GM15510 (cell line): ENCODE measurements around the gene RASIP1.

Experiments used
- POLR2A ChIP-seq: IDR thresholded peaks from 3 replicates; pipeline ENCODE4 v1.6.1; 2011; ENCODE audit warnings: borderline replicate concordance; ENCODE audit not compliant: insufficient read length; ENCODE audit errors: extremely low read depth

Gene RASIP1

DNA sequence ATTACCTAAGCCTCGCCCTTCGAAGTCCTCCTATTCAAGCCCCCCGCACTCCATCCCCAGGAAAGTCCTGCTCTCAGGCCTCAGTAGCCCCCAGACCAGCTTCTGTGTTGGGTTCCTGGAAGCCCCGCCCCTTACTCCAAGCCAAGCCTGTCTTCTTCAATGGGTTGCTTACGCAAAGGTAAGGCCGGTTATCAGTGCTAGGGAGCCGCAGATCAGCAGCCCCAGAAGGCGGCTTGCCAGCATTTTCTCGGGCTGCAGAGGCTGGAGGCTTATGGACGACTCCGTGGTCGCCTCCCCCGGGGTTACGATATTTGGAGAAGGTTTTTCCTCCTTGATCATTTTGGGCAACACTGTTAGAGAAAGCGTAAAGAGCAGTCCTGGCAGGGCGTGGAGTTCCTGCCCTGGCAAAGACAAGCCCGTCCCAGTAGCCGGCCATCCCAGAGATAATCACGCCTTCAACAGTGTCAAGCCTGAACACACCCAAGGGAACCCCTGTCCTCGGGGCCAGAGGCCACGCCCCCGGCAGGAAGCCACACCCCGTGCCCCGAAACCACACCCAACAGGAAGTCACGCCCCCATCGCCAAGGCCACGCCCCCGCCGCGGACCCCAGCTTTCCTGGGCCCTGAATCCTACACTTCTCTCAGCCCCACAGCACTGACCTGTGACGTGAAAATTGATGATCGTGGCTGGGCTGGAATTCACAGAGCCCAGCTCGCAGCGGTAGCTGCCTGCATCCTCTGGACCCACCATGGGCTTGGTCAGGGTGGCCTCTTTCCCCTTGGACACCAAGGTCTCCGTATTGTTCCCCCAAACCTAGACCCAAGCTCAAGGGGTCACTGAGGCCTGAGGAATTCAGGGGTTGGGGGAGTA, 954 bp upstream of the RASIP1 start:
- TF ChIP-seq POLR2A, result no peak

DNA sequence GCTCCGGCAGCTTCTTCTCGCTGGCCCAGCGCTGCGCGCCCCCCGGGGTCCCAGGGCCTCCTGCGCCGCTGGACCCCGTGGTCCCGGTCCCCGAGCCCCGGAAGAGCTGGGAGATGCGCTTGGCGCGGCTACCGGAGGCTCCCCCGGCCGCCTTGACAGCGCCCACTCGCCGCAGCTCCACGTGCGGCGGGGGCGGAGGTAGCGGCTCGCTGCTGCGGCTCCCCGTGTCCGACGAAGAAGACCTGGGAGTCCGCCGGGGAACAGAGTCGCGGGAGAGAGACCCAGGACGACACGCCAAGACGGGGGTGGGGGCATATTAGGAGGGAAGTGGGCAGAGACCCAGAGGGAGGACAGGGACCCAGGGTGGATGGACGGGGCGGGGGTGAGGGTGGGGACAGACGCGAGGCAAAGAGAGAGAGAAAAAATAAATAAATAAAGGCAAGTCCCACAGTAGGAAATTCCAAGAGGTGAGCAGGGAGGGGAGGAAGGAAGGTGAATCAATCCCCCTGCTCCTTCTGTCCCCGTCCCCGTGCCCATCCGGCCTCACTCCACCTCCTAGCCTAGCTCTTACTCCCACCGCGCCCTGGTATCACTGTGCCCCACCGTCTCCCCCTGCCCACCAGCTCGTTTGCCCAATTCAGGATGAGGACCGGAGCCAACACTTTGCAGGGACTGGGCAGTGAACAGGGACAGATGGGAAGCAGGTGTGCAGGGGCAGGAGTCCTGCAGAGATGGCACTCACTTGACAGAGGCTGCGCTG, 826 bp downstream of the RASIP1 start:
- TF ChIP-seq POLR2A, result no peak

DNA sequence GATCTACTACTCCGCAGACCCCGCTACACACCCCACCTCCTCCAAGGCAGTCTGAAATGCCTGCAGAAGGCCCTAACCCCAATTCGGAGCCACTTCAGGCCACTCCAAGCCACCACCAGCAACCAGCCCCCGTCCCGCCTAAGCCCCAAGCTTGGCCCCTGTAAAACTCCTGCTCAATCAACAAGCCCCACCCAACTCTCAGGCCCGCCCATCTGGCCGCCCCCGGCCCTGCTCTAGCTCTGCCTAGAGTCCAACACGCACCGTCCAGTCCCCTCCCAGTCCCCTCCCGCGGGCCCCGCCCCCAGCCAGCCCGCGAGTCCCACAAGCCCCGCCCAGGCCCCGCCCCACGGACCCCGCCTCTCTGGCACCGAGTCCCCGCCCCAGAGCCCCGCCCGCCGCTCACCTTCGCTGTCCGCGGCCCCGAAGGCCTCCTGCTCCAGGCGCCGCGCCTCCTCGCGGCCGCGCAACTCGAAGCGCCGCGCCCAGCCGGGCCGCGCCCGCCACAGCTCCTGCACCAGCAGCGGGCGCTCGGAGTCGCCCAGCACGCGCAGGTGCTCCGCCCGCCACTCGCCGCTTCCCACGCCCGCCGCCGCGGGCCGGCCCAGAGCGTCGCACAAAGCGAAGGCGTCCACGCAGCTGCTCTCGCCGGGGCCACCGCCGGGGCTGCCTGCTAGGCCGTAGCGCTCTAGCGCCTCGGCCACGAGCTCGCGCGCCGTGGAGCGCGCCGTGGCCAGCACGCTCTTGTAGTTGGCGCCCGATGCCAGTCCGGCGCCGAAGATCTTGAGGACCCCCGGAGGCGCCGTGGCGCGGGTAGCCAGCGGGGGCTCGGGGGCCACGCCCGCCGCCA, 1.6 kb downstream of the RASIP1 start:
- TF ChIP-seq POLR2A, result peak; percentile 21

DNA sequence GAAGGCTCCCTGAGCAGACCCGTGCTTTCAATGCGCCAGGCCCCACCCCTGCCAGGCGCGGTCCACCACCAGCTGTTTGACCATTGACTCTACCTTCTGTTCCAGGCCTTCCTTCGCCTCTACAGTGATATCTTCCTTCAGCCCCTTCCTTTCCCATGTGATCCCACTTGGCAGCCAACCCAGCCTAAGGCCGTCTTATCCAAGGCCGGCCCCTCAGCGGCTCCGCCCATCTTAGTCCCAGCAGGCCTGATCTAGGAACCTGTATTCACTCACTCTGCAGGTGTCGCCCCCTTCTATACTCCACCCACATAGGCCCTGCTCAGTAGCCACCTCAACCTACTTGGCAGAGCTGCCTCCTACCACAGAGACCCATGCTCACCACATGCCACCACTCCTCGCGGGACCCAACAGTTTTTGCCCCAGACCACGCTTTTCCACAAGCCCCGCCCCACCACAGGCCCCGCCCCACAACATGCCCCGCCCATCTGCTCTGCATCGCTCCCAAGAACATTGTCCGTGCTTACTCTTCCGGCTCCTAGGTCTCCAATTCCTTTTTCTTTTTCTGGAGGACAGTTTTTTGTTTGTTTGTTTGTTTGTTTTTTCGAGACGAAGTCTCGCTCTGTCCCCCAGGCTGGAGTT, 2.9 kb downstream of the RASIP1 start:
- no peak for TF ChIP-seq POLR2A

DNA sequence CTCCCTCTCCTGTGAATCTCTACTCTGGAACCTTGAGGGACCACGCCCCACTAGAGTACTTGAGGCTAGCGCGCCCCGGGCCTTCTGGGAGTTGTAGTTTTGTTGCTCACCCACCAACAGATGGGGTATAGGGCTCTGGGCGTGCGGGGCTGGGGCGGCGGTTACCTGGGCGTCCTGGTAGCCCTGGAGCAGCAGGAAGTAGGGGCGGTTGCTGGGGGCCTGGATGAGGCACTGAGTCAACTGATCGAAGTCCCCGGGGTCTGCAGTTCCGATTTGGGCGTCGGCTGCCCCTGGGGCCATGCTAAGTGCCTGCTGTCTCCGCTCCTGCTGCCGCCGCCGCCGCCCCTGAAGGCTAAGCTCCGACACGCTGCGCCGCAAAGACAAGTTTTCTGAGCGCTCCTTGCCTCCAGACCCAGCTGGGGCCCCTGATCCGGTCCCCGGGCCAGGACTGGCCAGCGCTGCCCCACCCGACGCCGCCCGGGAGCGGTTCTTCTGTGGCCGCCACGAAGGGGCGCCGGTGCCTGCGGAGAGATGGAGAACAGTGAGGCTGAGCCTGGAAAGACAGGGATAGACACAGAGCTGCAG, 5.3 kb downstream of the RASIP1 start:
- TF ChIP-seq POLR2A, result no peak

DNA sequence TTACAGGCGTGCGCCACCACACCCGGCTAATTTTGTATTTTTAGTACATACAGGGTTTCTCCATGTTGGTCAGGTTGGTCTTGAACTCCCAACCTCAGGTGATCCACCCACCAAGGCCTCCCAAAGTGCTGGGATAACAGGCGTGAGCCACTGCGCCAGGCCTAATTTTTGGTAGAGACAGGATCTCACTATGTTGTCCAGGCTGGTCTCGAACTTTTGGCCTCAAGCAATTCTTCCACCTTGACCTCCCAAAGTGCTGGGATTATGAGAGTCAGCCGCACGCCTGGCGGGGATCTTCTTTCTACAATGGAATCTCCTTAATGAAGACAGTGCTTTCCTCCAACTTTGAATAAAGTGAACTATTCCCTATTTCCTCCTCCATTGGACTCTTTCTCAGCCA, 5.8 kb downstream of the RASIP1 start:
- TF ChIP-seq POLR2A, result no peak

DNA sequence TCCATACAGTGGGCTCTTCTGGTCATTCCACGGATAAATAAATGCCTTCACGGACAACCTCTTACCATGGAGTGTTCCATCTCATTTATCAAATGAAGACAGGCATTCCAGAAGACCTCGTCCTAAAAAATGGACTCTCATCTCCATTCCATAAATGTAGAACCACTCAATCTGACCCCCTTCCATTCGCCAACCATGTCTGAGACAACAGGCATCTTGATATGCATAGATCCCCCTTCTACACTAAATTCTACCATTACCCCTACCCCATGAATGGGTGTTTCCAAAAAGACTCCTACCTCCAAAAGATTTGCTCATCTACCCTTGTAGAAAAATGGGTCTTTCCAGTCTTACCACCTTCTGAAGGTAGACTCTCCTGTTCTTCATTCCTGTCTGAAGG, 9.0 kb downstream of the RASIP1 start:
- no peak for TF ChIP-seq POLR2A

DNA sequence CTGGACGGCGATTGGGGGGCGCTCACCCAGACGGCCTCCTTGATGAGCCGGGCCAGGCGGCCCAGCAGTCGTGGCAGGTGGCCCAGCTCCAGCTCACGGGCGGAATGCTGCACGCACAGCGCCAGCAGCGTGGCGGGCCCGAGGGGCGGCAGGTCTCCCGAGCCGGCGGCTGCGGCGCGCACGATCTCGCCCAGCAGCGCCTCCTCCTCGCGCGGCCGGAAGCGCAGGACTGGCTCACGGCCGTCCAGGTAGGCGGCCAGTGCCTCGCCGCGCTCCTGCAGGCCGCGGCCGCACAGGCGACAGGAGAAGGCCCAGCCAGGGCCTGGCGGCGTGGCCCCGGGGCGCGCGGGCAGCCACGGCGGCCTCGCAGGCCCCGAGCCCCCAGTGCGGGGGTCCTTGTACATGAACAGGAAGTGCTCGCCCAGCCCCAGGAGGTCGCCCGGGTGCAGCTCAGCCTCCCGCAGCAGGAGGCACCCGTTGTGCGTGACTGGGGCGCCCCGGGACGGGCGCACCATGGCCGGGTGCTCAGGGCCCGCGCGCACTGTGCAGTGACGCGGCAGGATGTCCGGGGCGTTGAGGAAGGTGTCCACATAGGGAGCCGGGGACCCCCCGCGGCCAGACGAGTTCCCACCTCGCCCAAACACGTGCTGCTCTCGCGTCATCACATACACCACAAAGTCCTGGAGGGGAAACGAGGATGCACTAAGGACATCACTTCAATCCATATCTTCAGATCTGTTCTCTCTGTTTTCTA, 11.3 kb downstream of the RASIP1 start:
- TF ChIP-seq POLR2A, result no peak

DNA sequence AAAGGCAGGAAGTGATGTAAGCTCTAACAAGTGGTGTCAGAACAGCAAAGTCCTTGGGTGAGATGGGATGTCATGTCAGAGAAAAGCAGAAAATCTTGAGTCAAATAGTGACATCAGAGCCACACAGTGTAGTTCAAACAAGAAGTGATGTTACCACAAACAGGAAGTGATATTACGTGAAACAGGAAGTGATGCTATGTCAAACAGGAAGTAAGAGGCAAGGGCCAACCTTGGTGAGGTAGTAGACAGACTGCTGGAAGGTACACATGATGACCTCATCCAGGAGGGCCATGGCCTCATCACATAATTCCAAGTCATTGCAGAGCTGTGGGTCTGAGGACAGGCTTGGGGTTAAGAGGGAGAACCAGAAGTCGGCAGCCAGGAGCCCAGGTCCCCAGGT, 13.9 kb downstream of the RASIP1 start:
- TF ChIP-seq POLR2A, result no peak

DNA sequence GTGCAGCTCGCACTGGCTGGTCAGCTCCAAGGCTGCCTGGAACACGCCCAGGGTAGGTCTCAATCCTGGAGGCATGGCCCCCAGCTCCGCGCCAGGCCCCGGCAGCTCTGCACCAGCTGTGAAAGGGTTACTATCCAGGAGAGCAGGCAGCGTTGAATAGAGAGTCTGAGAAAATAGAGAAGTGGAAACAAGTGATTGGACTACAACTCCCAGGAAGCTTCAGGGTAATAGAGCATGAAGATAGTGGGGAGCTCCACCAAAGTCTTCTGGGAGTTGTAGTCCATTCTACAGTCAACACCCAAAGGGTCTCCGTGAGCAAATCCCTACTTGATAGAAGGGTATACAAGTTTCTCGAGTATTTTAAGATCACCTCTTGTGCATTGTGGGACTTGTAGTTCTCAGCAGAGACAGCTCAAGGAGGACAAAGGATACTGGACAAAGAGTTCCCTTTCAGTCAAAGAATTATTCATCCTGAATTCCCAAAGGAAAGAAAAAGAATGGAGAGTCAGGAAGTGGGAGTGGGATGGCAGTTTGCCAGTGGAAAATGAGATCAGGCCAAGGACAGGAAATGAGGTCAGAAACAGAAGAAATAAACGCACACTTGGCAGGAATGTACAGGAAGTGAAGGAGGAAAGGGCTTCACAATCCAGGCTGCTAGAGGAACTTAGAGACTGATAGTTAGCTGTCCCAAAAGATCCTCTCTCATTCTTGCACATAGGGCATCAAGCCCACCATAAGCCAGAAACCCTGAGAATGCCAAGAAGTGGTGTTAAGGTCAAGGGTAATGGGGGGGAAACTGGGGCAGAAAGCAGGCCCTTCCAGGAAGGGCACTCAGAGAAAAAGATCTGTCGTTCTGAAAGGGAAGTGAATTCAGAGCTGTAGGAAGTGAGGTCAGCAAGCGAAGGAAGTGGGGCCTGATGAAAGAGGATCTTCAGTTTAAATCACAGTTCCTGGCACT, 15.3 kb downstream of the RASIP1 start:
- TF ChIP-seq POLR2A, result no peak

DNA sequence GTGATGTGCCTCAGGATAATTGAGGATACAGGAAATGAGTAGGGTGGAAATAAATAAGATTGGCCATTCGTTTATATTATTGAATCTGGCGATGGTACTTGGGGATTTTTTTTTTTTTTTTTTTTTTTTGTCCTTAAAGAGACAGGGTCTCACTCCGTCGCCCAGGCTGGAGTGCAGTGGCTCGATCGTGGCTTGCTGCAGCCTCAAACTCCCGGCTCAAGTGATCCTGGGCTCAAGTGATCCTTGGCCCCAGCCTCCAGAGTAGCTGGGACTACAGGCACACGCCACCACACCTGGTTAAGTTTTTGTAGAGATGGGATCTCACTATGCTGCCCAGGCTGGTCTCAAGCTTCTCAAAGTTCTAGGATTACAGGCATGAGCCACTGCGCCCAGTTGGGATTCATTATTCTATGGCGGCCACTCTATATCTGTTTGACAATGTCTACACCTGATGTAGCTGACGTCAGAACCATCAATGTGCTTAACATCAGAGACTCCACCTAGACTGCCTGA, 18.2 kb downstream of the RASIP1 start:
- no peak for TF ChIP-seq POLR2A

DNA sequence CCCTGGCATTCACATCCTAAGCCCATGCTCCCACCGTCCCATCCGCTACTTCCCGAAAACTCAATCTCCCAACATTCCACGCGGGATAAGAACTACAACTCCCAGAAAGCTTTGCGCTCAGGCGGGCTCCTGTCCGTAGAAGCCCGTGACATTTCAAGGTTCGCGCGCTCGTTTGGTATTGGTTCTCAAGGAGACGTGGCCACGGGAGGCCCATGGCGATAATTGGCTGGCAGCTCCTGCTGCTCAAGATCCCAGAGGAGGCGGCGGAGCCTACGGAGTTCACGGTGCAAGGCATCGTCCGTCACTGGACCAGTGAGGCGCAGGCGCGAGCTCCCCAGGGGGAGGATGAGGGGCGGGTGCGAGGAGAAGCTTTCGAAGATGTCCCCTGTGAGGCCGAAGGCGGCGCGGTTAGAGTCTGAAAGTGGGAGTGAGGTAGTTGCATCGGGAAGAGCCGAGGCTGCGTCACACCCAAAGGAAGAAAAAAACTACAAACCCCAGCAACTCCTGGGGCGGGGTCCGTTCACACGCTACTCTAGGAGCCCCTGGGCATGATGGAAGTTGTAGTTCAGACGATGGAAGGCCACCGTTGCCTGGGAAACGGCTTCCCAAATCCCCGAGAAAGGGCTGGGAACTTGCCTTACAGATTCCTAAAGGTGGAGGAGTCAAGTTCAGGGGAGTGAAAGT, 19.7 kb downstream of the RASIP1 start:
- peak; percentile 44 for TF ChIP-seq POLR2A

DNA sequence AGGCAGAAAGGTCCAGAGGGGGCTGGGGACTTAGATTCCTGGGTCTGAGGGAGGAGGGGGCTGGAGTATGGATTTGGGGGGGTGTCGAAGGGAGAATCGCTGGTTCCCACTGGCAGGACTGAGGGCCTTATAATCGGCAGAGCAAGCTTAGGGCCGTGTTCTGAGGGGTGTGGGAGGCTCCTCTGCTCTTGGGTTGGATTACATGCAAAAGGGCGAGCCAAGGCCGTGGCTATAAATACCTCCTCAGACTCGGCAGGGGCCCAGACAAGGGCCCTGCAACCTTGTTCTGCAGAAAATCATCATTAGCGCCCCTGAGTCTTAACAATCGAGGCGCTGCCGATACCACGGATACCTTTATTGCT, 20.2 kb downstream of the RASIP1 start:
- TF ChIP-seq POLR2A, result no peak
